Right renal pelvis (tissue), 4 donors: ENCODE measurements around the gene KRTAP10-11. TPM values are rescaled to one million over a fixed set of nuclear protein-coding genes. Genes with fewer than 3 reads are reported as not detected.
"Not testable (repeated sequence)": the region's sequence is repeated elsewhere in the genome, so short reads cannot be mapped to it uniquely, and the experiment has no call there.

ENCODE experiments used
- DNase-seq, 4 donors: peaks; one replicate each; pipeline ENCODE4 v3.0.0-alpha.2; 2013; ENCODE audit warnings: low read depth in 4 of 4, low spot score in 3 of 4, missing footprints in 1 of 4
- polyA plus RNA-seq, 4 donors: library from polyadenylated mRNA; unstranded; fragments of 120-200 nt; gene quantifications; one replicate each; pipeline ENCODE4 v1.2.1, GENCODE V29; 2013; ENCODE audit not compliant: insufficient read length in 4 of 4

The KRTAP10-11 gene
- polyA plus RNA-seq, 4 donors: not detected

DNA sequence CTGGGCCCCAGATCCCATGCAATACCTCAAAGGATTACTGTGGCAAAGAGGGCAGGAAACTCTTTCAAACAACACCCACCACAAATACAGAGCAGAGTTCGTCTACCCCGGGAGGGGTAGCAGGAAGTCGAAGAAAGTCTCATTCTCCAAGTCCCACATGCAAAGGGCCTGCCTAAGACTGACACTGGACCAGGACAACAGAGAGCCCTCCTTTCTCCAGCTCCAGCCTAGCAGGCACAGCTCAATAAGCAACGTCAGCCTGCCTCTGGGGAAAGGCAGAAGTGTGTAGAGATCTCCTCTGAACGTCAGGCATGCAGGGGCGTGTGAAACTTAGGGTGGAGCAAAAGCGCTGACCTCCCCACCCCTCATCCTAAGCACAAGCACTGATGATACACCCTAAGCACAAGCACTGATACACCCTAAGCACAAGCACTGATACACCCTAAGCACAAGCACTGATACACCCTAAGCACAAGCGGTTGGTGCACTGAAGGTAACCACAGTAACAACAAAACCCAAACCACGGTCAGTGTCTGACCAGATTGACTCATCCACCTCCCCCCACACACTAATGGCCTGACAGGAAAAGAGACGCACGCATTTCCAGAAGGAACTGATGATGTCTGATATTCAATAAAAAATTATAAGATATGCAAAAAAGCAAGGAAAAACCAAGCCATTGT lies 12.8 kb downstream of the KRTAP10-11 start:
- DNase-seq: no peak

GRCh38 chr21:44661567-44661966 lies 15.4 kb downstream of the KRTAP10-11 start:
- DNase-seq: not testable (repeated sequence)

DNA sequence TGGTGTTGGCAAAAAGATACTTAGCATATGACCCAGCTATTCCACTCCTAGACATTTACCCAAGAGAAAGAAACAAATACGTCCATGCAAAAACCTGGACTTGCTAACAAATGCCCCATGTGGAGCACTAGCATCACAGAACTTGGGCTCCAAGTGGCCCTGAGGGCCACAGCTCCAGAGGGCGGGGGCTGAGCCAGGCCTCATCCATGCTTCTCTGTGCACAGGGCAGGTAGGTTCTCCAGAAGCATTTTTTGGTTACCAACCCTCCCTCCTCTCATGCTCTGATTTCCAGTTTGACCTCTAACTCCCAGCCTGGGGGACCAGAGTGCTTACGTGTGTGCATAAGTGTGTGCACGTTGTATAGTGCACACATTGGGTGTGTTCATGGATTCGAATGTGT lies 18.5 kb downstream of the KRTAP10-11 start:
- no peak for DNase-seq

- DNase-seq: no peak
These were observed 20.4 kb downstream of the KRTAP10-11 start, which contains the start of gene KRTAP12-2 for GRCh38 chr21:44666401-44667320. TSS of gene KRTAP12-2 (minus strand) at chr21:44666927. CDS start at chr21:44666886, 41 bp downstream.

DNA sequence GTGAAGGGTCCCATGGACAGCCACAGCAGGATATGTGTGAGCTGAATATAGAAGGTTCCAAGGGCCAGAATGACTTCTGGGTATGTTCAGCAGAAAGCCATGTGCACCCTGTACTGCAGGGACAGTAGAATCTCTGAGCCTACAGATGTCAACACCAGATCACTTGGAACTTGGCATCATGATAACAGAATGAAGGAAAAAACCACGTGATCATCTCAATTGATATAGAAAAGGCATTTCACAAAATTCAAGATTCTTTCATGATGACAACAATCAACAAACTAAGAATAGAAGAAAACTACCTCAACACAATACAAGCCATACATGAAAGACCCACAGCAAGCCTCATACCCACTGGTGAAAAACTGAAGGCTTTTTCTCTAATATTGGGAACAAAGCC lies 21.4 kb downstream of the KRTAP10-11 start:
- DNase-seq: no peak

DNA sequence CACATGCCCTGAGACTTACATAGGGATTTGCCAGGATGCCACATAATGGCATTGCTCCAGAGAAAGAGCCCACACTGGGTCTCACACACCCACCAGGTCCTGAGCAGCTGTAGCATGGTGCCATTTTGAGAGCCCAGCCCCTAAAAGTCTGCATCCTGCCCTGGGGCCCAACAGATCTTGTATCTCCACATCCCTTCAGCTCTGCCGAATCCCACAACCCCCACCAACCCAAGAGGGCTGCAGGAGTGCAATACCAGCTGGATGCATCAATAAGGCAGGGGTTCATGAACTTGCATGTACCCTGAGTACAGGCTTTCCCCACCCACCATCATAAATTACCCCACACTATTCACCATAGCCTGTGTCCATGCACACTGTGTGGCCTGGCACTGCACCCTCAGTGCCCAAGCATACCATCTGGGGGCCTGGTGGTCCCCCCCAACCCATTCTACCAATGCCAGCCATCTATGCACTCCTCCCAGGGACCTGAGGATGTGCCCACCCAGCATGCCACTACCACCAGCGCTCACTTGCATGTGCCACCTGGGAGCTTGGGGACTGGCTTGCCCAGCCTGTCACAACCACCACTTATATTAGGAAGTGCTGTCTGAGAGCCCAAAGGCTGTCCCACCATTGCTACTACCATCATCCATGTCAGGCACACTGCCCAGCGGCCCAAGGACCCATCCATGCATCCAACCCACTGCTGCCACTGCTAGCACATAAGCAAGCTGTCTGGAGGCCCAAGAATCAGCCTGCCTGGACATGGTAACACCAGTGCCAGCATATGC lies 24.6 kb downstream of the KRTAP10-11 start:
- DNase-seq: no peak

DNA sequence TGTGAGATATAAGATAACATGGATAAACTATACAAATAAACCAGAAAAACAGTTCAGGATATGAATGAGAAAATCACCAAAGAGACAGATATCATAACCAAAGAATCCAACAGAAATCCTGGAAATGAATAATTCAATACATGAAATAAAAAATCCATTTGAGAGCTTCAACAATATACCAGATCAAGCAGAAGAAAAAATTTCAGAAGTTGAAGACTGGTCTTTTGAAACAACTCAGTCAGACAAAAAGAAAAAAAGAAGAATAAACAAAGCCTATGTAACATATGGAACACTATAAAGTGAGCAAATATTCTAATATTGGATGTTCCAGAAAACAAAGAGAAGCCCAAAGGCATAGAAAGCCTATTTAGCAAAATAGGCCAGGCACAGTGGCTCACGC lies 25.7 kb downstream of the KRTAP10-11 start:
- DNase-seq: no peak

GRCh38 chr21:44677881-44678280 lies 31.7 kb downstream of the KRTAP10-11 start:
- DNase-seq: no peak

DNA sequence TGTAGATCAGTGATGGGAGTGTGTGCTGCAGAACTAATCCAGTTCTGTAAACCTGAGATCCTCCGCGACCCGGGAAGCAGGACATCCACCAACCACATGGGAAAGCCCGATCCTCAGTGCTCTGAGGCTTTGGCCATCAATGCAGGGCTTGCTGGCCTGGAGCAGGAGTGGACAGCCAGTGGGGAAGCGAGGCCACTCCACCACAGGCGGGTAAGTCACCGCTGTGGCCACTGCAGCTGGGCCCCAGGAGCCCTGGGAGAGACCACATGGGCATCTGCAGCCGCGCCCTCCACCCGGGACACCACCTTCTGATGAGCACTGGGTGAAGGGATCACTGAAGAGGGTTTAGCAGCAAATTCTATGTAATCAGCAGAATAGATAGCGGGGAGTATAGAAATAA lies 34.9 kb downstream of the KRTAP10-11 start:
- DNase-seq: no peak

DNA sequence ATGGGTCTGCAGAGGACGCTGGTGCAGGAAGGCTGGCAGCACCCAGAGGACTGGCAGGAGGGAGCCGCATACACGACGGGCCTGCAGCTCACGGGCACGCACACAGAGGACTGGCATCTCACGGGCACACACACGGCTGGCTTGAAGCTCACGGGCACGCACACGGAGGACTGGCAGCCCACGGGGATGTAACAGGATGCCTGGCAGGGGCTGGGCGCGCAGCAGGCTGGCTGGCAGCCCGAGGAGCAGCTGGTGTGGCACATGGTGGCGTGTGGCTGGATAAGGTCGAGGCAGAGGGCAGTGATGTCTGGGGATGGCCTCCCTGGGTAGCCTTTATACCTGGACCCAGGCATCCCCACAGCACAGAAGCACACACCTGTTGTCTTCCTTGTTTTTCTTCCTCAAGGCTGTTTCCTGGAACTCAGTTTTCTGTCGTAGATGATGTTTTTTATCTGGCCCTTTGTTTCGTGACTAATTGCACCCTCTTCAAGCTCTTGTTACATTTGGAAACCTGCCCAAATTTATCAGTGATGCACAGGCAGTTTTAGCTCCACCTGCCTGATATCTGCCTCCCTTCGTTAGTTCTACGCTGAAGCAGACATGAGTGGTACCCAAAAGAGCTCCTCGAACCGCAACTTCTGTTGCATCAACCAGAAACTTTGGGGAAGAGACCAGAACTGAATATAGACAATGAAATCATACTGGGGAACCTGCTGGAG lies 35.8 kb downstream of the KRTAP10-11 start, which contains the start of gene KRTAP12-1:
Gene KRTAP12-1, minus strand, starts transcription at position 303 of the 719 bp plus-strand sequence. Its CDS starts 40 bp downstream, at position 263.
- DNase-seq: no peak

DNA sequence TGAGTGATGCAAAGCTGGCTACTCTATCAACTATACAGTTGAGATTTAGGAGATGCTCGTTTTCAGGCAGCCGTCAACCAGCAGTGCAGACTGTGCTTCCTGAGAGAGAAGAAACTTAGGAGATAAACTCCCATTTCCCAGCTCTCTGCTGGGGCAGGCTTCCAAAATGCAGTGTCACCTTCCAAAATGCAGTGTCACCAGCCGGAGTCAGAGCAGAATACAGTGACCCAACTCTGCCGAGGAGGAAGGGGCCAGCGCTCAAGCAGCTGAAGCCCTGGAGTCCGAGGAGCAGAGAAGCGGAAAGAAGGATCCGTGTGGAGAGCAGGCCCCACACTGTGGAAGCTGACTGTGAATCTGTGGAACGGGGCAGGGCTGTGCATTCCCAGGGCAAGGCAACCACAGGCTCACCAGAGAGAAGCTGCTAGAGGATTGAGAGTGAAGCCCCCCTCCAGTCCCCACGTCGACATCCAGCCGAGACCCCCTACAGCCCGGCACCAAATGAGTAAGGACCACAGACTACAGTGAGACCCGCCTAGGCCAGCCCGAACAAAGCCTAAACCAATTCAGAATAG lies 36.5 kb downstream of the KRTAP10-11 start:
- DNase-seq: no peak

- DNase-seq: no peak
These were observed 37.9 kb downstream of the KRTAP10-11 start for GRCh38 chr21:44684077-44684476.

GRCh38 chr21:44684483-44684882 lies 38.3 kb downstream of the KRTAP10-11 start:
- no peak for DNase-seq

- not testable (repeated sequence) for DNase-seq
These were observed 38.8 kb downstream of the KRTAP10-11 start for GRCh38 chr21:44685050-44685449.

DNA sequence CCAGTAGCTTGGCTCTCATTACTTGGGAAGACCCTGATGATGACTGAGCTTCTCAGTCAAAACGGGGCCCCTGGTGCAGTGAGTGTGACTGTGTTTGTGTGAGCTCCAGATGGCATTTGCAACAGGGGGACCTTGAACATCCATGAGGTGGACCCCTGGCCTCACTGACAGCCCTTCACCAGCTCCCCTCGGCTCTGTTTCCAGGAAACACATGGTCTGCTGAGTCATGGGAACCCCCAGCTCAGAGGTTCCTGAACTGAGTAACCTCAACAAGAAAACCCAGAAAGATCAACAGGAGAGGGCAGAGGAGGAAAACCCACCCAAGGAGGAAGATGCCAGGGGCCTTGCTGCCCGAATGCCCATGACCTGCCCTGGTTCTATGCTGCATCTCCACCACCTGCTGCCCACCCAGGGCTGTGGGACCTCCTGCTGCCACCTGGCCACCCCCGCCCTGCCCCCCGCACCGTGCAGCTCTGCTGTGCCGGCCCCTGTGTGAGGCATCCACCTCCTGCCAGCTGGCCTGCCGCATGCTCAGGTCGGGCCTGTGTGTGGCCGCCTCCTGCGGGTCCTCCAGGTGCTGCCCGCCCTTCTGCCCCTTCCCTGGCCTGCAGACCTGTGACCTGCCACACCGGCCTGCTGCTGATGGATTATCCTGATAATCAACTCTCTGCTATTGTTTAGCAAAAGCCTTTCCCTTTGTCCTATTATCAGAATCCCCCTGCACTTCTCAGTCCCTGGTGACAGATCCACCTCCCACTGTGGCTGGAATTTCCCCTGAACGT lies 40.0 kb downstream of the KRTAP10-11 start:
- DNase-seq: no peak

DNA sequence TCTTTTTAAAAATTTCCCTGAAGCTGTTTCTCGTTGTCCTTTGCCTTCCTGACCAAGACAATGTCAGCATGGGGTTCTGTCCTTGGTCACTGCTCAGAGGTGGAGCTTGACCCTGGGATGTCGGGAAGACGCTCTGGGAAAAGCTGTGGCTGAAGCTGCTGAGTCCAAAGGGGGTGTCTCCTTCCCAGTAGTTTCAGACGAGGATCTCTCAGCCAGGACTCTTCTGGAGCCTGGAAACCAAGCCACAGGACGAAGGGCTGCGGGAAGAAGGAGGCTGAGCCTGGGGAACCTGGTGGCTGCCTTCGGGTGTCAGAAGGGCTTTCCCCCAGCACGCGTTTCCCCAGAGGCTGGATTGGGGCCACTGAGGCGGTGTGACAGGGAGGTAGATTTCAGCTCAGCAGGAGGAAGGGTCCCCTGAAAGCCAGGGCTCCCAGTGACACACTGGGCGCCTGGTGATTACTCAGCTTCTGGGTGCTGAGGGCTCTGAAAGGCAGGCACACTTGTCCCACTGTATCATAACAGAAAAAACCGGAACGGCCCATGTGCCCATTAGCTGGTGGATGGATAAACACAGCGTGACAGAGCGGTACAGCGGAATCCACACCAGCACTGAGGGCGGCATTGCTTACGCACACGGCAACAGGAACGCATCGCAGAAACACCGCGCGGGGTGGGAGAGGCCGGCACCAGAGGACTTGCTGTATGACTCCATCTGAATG lies 40.8 kb downstream of the KRTAP10-11 start:
- DNase-seq: no peak

GRCh38 chr21:44687671-44688070 lies 41.5 kb downstream of the KRTAP10-11 start:
- no peak for DNase-seq

- DNase-seq: not testable (repeated sequence)
These were observed 43.5 kb downstream of the KRTAP10-11 start for GRCh38 chr21:44689740-44690139.
